OCI-LY1 (cell line): ENCODE measurements around the gene MTUS2.

ENCODE experiments used
- H2AFZ ChIP-seq: fragments of 200-600 bp; sonication (generic), shearing (Covaris generic); 2 replicates; pipeline ENCODE4 v1.6.0; 2014; ENCODE audit warnings: antibody characterized with exemption, mild to moderate bottlenecking, low read length
- H3F3A ChIP-seq: fragments of 200-600 bp; sonication (generic), shearing (Covaris generic); 2 replicates; pipeline ENCODE4 v1.6.0; 2014; ENCODE audit warnings: mild to moderate bottlenecking, antibody characterized with exemption, low read length, moderate library complexity; ENCODE audit not compliant: insufficient read depth
- H3K27ac ChIP-seq: fragments of 200-600 bp; sonication (generic); 2 replicates; pipeline ENCODE4 v1.5.1; 2014; ENCODE audit warnings: low read length, mixed run types, mild to moderate bottlenecking, low read depth; ENCODE audit not compliant: poor library complexity, severe bottlenecking
- H3K27me3 ChIP-seq: fragments of 200-600 bp; sonication (generic); 2 replicates; pipeline ENCODE4 v1.6.0; 2014; ENCODE audit warnings: antibody characterized with exemption, mild to moderate bottlenecking, low read length, moderate library complexity; ENCODE audit not compliant: insufficient read depth
- H3K36me3 ChIP-seq: fragments of 200-600 bp; sonication (generic); 2 replicates; pipeline ENCODE4 v1.6.1; 2014; ENCODE audit warnings: mild to moderate bottlenecking, antibody characterized with exemption, low read length, moderate library complexity, mixed read lengths; ENCODE audit not compliant: insufficient read depth
- H3K4me1 ChIP-seq: fragments of 200-600 bp; sonication (generic); 2 replicates; pipeline ENCODE4 v1.5.1; 2014; ENCODE audit warnings: mild to moderate bottlenecking, low read length, moderate library complexity; ENCODE audit not compliant: insufficient read depth, severe bottlenecking
- H3K4me2 ChIP-seq: fragments of 200-600 bp; sonication (generic), shearing (Covaris generic); 2 replicates; pipeline ENCODE4 v1.6.1; 2014; ENCODE audit warnings: low read length
- H3K4me3 ChIP-seq: fragments of 200-600 bp; sonication (generic); 2 replicates; pipeline ENCODE4 v1.5.1; 2014; ENCODE audit warnings: low read length, low read depth, mild to moderate bottlenecking, mixed read lengths; ENCODE audit not compliant: poor library complexity, severe bottlenecking
- H3K79me2 ChIP-seq: fragments of 200-600 bp; shearing (Covaris generic); 2 replicates; pipeline ENCODE4 v1.6.1; 2016; ENCODE audit warnings: mixed run types, low read length, mixed read lengths; ENCODE audit not compliant: insufficient read depth
- H3K9ac ChIP-seq: fragments of 200-600 bp; sonication (generic), shearing (Covaris generic); 2 replicates; pipeline ENCODE4 v1.6.1; 2014; ENCODE audit warnings: mild to moderate bottlenecking, low read length, mixed read lengths
- H3K9me2 ChIP-seq: fragments of 200-600 bp; sonication (generic), shearing (Covaris generic); 2 replicates; pipeline ENCODE4 v1.6.1; 2014; ENCODE audit warnings: low read depth, mild to moderate bottlenecking, low read length, mixed read lengths
- H3K9me3 ChIP-seq: fragments of 200-600 bp; shearing (Covaris generic); 2 replicates; pipeline ENCODE4 v1.6.1; 2014; ENCODE audit warnings: low read length, mixed read lengths
- H4K20me1 ChIP-seq: fragments of 200-600 bp; sonication (generic), shearing (Covaris generic); 2 replicates; pipeline ENCODE4 v1.6.0; 2016; ENCODE audit warnings: mild to moderate bottlenecking, low read length; ENCODE audit not compliant: insufficient read depth
- EZH2 ChIP-seq: fragments of 200-600 bp; sonication (generic), shearing (Covaris generic); IDR thresholded peaks from 2 replicates; pipeline ENCODE4 v1.8.0; 2017; ENCODE audit warnings: borderline replicate concordance, mixed run types, mild to moderate bottlenecking, antibody characterized with exemption, low read length, moderate library complexity, mixed read lengths
- TF ChIP-seq, protein P1 (sequence below): fragments of 200-600 bp; sonication (generic), shearing (Covaris generic); IDR thresholded peaks from 2 replicates; pipeline ENCODE4 v1.5.1; 2017; ENCODE audit warnings: mild to moderate bottlenecking, antibody characterized with exemption, low read length, moderate library complexity, mixed read lengths

The MTUS2 gene

DNA sequence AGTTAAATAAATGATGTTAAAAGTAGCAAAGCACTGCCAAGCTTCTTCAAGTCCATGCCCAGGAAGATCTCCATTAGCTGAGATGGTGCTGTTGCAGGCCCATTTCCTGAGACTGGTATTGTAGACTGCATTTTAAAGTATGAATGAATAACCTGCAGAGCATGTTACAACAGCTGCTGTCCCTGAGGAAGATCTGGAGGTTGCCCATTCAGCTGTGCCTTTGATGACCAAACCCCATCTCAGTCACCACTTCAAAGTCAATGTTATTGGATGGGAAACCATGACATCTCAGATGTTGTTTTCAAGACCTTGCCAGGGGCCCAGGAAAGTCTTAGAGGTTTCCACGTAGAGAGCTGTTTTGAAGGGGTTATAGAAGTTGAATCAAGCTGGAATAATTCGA lies 281.3 kb downstream of the MTUS2 start:
- TF ChIP-seq EZH2 = no peak
- TF ChIP-seq, protein P1, sequence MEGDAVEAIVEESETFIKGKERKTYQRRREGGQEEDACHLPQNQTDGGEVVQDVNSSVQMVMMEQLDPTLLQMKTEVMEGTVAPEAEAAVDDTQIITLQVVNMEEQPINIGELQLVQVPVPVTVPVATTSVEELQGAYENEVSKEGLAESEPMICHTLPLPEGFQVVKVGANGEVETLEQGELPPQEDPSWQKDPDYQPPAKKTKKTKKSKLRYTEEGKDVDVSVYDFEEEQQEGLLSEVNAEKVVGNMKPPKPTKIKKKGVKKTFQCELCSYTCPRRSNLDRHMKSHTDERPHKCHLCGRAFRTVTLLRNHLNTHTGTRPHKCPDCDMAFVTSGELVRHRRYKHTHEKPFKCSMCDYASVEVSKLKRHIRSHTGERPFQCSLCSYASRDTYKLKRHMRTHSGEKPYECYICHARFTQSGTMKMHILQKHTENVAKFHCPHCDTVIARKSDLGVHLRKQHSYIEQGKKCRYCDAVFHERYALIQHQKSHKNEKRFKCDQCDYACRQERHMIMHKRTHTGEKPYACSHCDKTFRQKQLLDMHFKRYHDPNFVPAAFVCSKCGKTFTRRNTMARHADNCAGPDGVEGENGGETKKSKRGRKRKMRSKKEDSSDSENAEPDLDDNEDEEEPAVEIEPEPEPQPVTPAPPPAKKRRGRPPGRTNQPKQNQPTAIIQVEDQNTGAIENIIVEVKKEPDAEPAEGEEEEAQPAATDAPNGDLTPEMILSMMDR = no peak

DNA sequence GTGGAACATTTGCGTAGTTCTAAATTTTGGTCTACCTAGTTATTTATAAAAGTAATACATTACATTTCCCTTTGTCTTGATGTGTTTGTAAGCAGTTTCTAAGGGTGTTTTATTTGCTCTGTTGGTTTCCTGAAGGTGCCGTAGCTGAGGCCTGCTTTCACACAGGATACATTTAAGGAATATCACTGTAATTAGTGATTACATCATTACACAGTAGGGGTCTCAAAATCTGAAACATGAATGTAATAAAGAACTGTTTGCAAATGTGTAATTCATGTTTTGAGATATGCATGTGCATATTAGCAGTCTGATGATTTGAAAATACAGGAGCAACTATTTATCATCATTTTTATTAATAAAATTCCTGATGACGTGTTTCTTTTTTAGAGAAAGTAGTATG lies 281.8 kb downstream of the MTUS2 start:
- H3K9ac ChIP-seq = no peak overlapping the region
- no peaks in the 10 kb centered on the region for H3K79me2 ChIP-seq
- no peaks in the 10 kb centered on the region for H3K36me3 ChIP-seq
- H3K4me2 ChIP-seq = no peak overlapping the region
- H3K9me3 ChIP-seq = no peaks in the 10 kb centered on the region
- no peaks in the 10 kb centered on the region for H3K9me2 ChIP-seq
- H3K4me3 ChIP-seq = no peak overlapping the region
- H3K27me3 ChIP-seq = no peaks in the 10 kb centered on the region
- no peak overlapping the region for H2AFZ ChIP-seq
- no peaks in the 10 kb centered on the region for H4K20me1 ChIP-seq
- H3F3A ChIP-seq = no peaks in the 10 kb centered on the region
- no peak overlapping the region for H3K27ac ChIP-seq
- no peaks in the 10 kb centered on the region for H3K4me1 ChIP-seq
- no peak for TF ChIP-seq EZH2

More for the DNA sequence above, 281.3 kb downstream of the MTUS2 start:
- H3K9me2 ChIP-seq = no peaks in the 10 kb centered on the region
- H3F3A ChIP-seq = no peaks in the 10 kb centered on the region
- no peaks in the 10 kb centered on the region for H4K20me1 ChIP-seq
- no peak overlapping the region for H3K9ac ChIP-seq
- no peaks in the 10 kb centered on the region for H3K36me3 ChIP-seq
- H3K27ac ChIP-seq = no peak overlapping the region
- H3K27me3 ChIP-seq = no peaks in the 10 kb centered on the region
- H3K4me1 ChIP-seq = no peaks in the 10 kb centered on the region
- H2AFZ ChIP-seq = no peak overlapping the region
- H3K4me3 ChIP-seq = no peak overlapping the region
- no peaks in the 10 kb centered on the region for H3K79me2 ChIP-seq
- H3K9me3 ChIP-seq = no peaks in the 10 kb centered on the region
- H3K4me2 ChIP-seq = no peak overlapping the region

DNA sequence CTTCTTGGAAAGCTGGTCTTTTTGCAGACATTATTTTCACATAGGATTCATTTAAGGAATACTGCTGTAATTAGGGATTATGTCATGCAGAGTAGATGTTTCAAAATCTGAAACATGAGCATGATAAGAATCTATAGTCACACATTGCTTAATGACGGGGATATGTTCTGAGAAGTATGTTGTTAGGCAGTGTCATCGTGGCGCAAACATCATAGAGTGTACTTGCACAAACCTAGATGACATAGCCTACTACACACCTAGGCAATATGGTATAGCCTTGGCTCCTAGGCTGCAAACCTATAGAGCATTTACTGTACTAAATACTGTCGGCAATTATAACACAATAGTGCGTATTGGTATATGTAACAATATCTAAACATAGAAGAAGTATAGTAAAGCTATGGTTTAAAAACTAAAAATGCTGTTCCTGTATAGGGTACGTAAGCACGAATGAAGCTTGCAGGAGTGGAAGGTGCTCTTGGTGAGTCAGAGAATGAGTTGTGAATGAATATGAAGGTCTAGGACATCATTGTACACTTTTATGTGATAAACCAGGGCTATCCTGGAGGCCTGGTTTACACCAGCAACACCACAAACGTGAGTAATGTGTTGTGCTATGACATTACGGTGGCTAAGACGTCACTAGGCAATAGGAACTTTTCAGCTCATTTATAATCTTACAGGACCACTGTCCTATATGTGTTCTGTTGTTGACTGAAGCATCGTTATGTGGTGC lies 283.1 kb downstream of the MTUS2 start:
- no peaks in the 10 kb centered on the region for H3K4me1 ChIP-seq
- H3K4me2 ChIP-seq = no peak overlapping the region
- no peaks in the 10 kb centered on the region for H3F3A ChIP-seq
- no peaks in the 10 kb centered on the region for H3K9me2 ChIP-seq
- H3K9me3 ChIP-seq = no peaks in the 10 kb centered on the region
- H3K9ac ChIP-seq = no peak overlapping the region
- H4K20me1 ChIP-seq = no peaks in the 10 kb centered on the region
- H3K4me3 ChIP-seq = no peak overlapping the region
- H2AFZ ChIP-seq = no peak overlapping the region
- no peaks in the 10 kb centered on the region for H3K79me2 ChIP-seq
- H3K27ac ChIP-seq = no peak overlapping the region
- TF ChIP-seq, protein P1 = no peak
- TF ChIP-seq EZH2 = no peak
- no peaks in the 10 kb centered on the region for H3K36me3 ChIP-seq
- no peaks in the 10 kb centered on the region for H3K27me3 ChIP-seq

DNA sequence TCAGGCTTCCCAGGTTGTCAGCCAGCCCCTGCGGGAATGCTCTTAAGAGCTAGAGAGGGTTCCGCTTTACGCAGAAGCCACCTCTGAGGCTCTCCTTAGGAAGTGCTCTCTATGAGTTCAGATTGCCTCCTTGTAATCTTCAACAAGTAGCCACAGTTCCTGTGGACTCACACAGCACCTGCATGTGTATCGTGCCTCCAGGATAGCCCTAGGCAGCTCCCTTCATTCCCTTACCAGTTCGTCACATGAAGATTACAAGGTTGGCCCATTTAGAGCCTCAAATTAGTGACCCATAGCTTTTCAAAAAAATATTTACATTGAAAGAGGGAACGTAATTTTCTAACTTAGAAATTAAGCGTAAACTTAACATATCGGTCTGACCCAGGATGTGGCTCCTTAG lies 284.3 kb downstream of the MTUS2 start:
- Histone ChIP-seq H3K79me2 (no peaks in the 10 kb centered on the region), H3K4me1 (no peaks in the 10 kb centered on the region), H3K27ac (no peak overlapping the region), H4K20me1 (no peaks in the 10 kb centered on the region), H3K9me3 (no peaks in the 10 kb centered on the region), H3K27me3 (no peaks in the 10 kb centered on the region), H3K9me2 (no peaks in the 10 kb centered on the region), H3K36me3 (no peaks in the 10 kb centered on the region), H2AFZ (no peak overlapping the region), H3K4me2 (no peak overlapping the region), H3K9ac (no peak overlapping the region), H3F3A (no peaks in the 10 kb centered on the region), H3K4me3 (no peak overlapping the region)
- TF ChIP-seq, protein P1 = no peak
- no peak for TF ChIP-seq EZH2
